Measurements from ENCODE around the gene CCDC85C. TPM values are rescaled to one million over a fixed set of nuclear protein-coding genes. Genes with fewer than 3 reads are reported as not detected.

The CCDC85C gene
- total RNA-seq, 1 donor from 2014 or later: 16.6 TPM

DNA sequence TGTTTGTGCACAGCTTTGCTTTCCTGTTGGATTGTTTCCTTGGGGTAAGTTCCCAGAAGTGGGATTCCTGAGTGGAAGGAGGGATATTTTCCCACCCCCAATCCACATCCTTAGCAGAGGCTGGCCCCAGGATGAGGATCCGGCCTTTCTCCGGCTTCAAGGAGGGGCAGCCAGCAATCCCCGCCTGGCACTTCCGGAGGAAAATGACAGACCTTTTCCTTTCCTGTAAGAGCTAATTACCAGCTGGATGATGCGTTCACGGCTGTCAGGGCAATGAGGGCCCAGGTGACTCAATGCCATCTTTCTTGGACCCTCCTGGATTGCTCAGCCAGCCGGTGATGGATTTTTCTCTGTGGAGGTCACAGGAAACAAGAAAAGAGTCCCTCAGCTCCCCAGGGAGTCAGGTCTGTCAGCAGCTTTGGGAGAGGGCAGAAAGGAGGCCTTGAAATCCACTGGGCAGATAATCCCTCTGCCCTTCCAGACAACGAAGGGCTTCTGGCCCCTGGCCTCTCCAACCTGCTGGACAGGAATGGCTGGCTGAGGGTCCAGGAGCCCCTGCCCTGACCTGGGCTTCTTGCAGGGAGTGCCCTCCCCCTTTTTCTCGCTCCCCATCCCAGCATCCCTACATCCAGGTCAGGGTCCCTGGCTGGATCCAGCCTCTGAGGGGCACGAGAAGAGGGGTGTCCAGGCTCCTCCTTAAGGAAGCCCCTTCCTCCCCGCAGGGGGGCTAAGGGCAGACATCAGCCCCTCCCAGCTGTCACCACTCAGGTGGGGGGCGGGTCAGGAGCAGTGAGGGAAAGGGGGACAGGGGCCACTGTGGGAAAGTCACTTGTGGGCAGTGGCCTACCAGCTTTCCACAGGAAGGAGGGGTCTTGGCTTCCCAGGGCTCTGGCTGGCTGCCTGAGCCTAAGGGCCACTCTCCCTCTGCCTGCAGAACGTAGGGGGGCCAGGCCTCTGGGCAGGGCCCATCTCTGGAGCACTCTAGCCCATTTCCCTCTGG is 16.1 kb upstream of the CCDC85C start:
- Mint-ChIP-seq H3K27me3 (ENCODE audit: low read depth, unreplicated experiment) (peaks cover 25% of the 10 kb centered on the region), H3K4me1 (ENCODE audit: low read depth, unreplicated experiment) (peaks cover 2% of the 10 kb centered on the region), H3K4me3 (ENCODE audit: unreplicated experiment) (no peak overlapping the region), H3K27ac (ENCODE audit: unreplicated experiment) (no peak overlapping the region), H3K36me3 (ENCODE audit: low read depth, unreplicated experiment) (no peaks in the 10 kb centered on the region), H3K9me3 (ENCODE audit: unreplicated experiment) (no peaks in the 10 kb centered on the region)
- Histone ChIP-seq H3K79me2 (ENCODE audit: insufficient read depth, low read length) (no peaks in the 10 kb centered on the region), H3K4me3 (ENCODE audit: insufficient read depth, low read depth, low read length) (no peak overlapping the region), H3K4me2 (ENCODE audit: low read length) (peak overlapping the region; percentile 51), H3K9me3 (ENCODE audit: insufficient read depth, low read depth, low read length) (no peaks in the 10 kb centered on the region), H4K20me1 (ENCODE audit: insufficient read depth, low read length) (no peaks in the 10 kb centered on the region), H3K27ac (ENCODE audit: low read depth, low read length) (peak overlapping the region; percentile 43), H2AFZ (ENCODE audit: low read depth, low read length) (peak overlapping the region; percentile 70), H3K4me1 (ENCODE audit: insufficient read depth, low read length) (peaks cover 39% of the 10 kb centered on the region), H3K9ac (ENCODE audit: low read length) (peak overlapping the region; percentile 38), H3K27me3 (ENCODE audit: insufficient read depth, low read length) (no peaks in the 10 kb centered on the region), H3K36me3 (ENCODE audit: insufficient read depth, low read length) (no peaks in the 10 kb centered on the region)
- FAIRE-seq (peak; percentile 52), DNase-seq (ENCODE audit: low read depth) (peak; percentile 44)
- no peak for TF ChIP-seq EZH2 (IDR thresholded peaks at IDR 0.05; ENCODE audit: insufficient read depth, low read length)
- TF ChIP-seq, protein P1, sequence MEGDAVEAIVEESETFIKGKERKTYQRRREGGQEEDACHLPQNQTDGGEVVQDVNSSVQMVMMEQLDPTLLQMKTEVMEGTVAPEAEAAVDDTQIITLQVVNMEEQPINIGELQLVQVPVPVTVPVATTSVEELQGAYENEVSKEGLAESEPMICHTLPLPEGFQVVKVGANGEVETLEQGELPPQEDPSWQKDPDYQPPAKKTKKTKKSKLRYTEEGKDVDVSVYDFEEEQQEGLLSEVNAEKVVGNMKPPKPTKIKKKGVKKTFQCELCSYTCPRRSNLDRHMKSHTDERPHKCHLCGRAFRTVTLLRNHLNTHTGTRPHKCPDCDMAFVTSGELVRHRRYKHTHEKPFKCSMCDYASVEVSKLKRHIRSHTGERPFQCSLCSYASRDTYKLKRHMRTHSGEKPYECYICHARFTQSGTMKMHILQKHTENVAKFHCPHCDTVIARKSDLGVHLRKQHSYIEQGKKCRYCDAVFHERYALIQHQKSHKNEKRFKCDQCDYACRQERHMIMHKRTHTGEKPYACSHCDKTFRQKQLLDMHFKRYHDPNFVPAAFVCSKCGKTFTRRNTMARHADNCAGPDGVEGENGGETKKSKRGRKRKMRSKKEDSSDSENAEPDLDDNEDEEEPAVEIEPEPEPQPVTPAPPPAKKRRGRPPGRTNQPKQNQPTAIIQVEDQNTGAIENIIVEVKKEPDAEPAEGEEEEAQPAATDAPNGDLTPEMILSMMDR (IDR thresholded peaks at IDR 0.05; ENCODE audit: insufficient read depth, low read depth, low read length): no peak

DNA sequence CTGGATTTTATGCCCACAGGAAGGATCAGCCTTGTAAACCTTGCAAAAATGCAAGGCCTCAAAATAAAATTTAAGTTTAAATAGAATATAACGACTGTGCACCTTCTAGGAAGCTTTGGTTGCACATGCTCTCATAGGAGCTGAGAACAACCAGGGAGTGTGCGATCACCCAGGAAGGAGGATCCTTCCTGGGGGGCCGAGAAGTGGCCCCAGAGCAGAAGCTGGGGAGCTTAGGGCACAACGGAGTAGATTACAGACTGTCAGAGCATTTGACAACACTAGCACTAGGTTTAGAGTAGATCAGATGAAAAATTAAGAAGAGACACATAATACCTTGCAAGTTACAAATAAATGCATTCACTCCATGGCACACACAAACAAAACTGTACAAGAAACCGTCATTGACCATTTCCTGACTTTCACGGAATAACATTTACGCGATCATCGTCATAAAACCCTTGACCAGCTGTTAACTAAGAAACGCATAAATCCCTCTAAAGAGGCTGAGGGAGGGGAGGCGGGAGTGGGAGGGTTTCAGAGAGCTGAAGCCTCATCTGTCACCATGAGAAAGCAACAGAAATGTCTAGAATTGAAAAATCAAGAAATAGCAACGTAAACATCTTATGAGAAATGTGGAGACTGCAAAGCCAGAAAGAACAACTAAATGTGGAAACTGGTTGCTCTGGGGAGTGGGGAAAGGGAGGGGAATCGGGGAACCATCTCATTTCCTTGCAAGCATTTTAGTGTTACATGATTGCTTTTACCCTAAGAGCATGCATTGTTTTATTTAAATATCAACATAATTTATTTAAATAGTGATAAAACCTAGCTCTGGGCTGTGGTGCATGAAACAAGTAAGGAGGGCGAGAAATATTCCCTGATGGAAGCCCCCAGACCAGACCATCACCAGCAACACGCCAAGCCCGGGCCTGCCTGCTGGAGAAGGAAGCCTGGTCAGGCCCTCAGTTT is 13.1 kb upstream of the CCDC85C start:
- Histone ChIP-seq H3K4me3 (ENCODE audit: insufficient read depth, low read depth, low read length) (no peak overlapping the region), H3K9ac (ENCODE audit: low read length) (no peak overlapping the region), H3K79me2 (ENCODE audit: insufficient read depth, low read length) (no peaks in the 10 kb centered on the region), H2AFZ (ENCODE audit: low read depth, low read length) (no peak overlapping the region), H3K27ac (ENCODE audit: low read depth, low read length) (no peak overlapping the region), H3K4me2 (ENCODE audit: low read length) (no peak overlapping the region), H3K27me3 (ENCODE audit: insufficient read depth, low read length) (no peaks in the 10 kb centered on the region), H3K36me3 (ENCODE audit: insufficient read depth, low read length) (no peaks in the 10 kb centered on the region), H4K20me1 (ENCODE audit: insufficient read depth, low read length) (no peaks in the 10 kb centered on the region), H3K4me1 (ENCODE audit: insufficient read depth, low read length) (peaks cover 25% of the 10 kb centered on the region), H3K9me3 (ENCODE audit: insufficient read depth, low read depth, low read length) (no peaks in the 10 kb centered on the region)
- Mint-ChIP-seq H3K4me1 (ENCODE audit: low read depth, unreplicated experiment) (peaks cover 2% of the 10 kb centered on the region), H3K27me3 (ENCODE audit: low read depth, unreplicated experiment) (peaks cover 14% of the 10 kb centered on the region), H3K4me3 (ENCODE audit: unreplicated experiment) (no peak overlapping the region), H3K36me3 (ENCODE audit: low read depth, unreplicated experiment) (no peaks in the 10 kb centered on the region), H3K27ac (ENCODE audit: unreplicated experiment) (no peak overlapping the region), H3K9me3 (ENCODE audit: unreplicated experiment) (no peaks in the 10 kb centered on the region)
- TF ChIP-seq EZH2 (IDR thresholded peaks at IDR 0.05; ENCODE audit: insufficient read depth, low read length): no peak
- TF ChIP-seq, protein P1 (IDR thresholded peaks at IDR 0.05; ENCODE audit: insufficient read depth, low read depth, low read length): no peak
- DNase-seq (ENCODE audit: low read depth) (no peak), FAIRE-seq (no peak)
